Upper lobe of left lung (tissue), 4 donors: ENCODE results near the gene SYT12.

Source experiments
- EP300 ChIP-seq, 4 donors: sonication (generic); formaldehyde crosslinking; IDR thresholded peaks; one replicate each; pipeline ENCODE4 v1.5.1; 2017; ENCODE audit warnings: antibody characterized with exemption in 4 of 4, control low read depth in 2 of 4
- POLR2A ChIP-seq, 4 donors: fragments of 450-650 bp; IDR thresholded peaks; one replicate each; pipeline ENCODE4 v1.5.1; 2016 to 2017; ENCODE audit warnings: antibody characterized with exemption in 4 of 4, mild to moderate bottlenecking in 2 of 4
- POLR2AphosphoS5 ChIP-seq, 2 donors: sonication (generic); formaldehyde crosslinking; IDR thresholded peaks; one replicate each; pipeline ENCODE4 v1.5.1; 2017; ENCODE audit warnings: antibody characterized with exemption in 2 of 2
- TF ChIP-seq, protein P1 (sequence below), 6 experiments: fragments of 450-650 bp in 4 of 6; fragments of 200-600 bp in 2 of 6; sonication (generic) in 2 of 6; IDR thresholded peaks; one replicate each; pipeline ENCODE4 v1.5.1; 2016 to 2019; ENCODE audit warnings: antibody characterized with exemption in 6 of 6

DNA sequence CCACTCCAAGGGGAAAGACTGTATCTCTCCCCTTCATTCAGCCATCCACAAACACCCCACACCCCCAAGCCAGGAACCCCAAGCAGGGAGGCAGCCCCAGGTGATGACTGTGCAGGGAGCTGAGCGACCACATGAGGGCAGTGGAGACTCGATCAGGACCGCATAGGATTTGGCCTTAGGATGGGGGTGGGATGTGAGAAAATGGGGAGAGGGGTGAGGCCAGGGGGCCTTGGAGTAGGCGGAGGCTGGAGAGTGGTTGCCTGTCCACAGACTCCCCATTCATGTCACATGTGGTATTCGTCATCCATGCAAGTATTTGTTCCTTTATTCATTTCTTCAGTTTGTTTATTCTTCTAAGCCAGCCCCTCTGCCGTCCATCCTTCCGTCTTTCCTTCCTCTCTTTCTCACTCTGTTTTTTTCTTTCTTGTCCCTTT lies 31.0 kb downstream of the SYT12 start:
- TF ChIP-seq, protein P1, sequence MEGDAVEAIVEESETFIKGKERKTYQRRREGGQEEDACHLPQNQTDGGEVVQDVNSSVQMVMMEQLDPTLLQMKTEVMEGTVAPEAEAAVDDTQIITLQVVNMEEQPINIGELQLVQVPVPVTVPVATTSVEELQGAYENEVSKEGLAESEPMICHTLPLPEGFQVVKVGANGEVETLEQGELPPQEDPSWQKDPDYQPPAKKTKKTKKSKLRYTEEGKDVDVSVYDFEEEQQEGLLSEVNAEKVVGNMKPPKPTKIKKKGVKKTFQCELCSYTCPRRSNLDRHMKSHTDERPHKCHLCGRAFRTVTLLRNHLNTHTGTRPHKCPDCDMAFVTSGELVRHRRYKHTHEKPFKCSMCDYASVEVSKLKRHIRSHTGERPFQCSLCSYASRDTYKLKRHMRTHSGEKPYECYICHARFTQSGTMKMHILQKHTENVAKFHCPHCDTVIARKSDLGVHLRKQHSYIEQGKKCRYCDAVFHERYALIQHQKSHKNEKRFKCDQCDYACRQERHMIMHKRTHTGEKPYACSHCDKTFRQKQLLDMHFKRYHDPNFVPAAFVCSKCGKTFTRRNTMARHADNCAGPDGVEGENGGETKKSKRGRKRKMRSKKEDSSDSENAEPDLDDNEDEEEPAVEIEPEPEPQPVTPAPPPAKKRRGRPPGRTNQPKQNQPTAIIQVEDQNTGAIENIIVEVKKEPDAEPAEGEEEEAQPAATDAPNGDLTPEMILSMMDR (IDR thresholded peaks at IDR 0.05): peak; percentile 30 to 75 (median 58)
- TF ChIP-seq POLR2A (IDR thresholded peaks at IDR 0.05) (no peak), POLR2AphosphoS5 (IDR thresholded peaks at IDR 0.05) (no peak), EP300 (IDR thresholded peaks at IDR 0.05) (no peak)
